NB4 (cell line): ENCODE data around the gene SSUH2.

Experiments
- DNase-seq: peaks from one replicate; pipeline ENCODE4 v3.0.0; 2010; ENCODE audit warnings: low read depth
- H3K4me3 ChIP-seq: one replicate; pipeline ENCODE4 v1.5.1; 2011; ENCODE audit warnings: mild to moderate bottlenecking, low read depth, low read length, moderate library complexity
- CTCF ChIP-seq: IDR thresholded peaks from one replicate; pipeline ENCODE4 v1.5.1; 2012; ENCODE audit warnings: low read depth, low read length
- MAX ChIP-seq: IDR thresholded peaks from 2 replicates; pipeline ENCODE4 v1.6.1; 2011; ENCODE audit warnings: low read depth, low read length
- MYC ChIP-seq: IDR thresholded peaks from 2 replicates; pipeline ENCODE4 v1.6.1; 2011; ENCODE audit warnings: low read depth, low read length
- POLR2A ChIP-seq: IDR thresholded peaks from 2 replicates; pipeline ENCODE4 v1.6.1; 2011; ENCODE audit warnings: mild to moderate bottlenecking; ENCODE audit not compliant: insufficient read length; ENCODE audit errors: extremely low read depth

SSUH2 gene

GRCh38 chr3:8632402-8633237 is 12.0 kb downstream of the SSUH2 start:
- no peak for DNase-seq
- H3K4me3 ChIP-seq = no peak overlapping the region
- TF ChIP-seq MAX (no peak), POLR2A (no peak), MYC (no peak), CTCF (no peak)

GRCh38 chr3:8631661-8632060 is 12.9 kb downstream of the SSUH2 start:
- TF ChIP-seq CTCF (no peak), MYC (no peak), POLR2A (no peak), MAX (no peak)
- DNase-seq = no peak
- H3K4me3 ChIP-seq = no peak overlapping the region

GRCh38 chr3:8629151-8630021 is 15.2 kb downstream of the SSUH2 start:
- peak; percentile 61 for TF ChIP-seq MAX
- 0 out of 2 replicates have a peak, but pooled peaks have one; percentile 24 for TF ChIP-seq MYC
- no peak for TF ChIP-seq CTCF
- DNase-seq = peak; percentile 84
- no peak overlapping the region for H3K4me3 ChIP-seq

GRCh38 chr3:8627949-8628348 is 16.6 kb downstream of the SSUH2 start:
- TF ChIP-seq MYC (no peak), POLR2A (no peak), MAX (no peak)
- DNase-seq = no peak
- no peak overlapping the region for H3K4me3 ChIP-seq

GRCh38 chr3:8627201-8627940 is 17.2 kb downstream of the SSUH2 start:
- H3K4me3 ChIP-seq = no peak overlapping the region
- DNase-seq = no peak
- TF ChIP-seq MYC (no peak), POLR2A (no peak), MAX (no peak), CTCF (no peak)
